Loucy (cell line): Measurements from ENCODE around the gene PIGX.
A peak's percentile ranks its signal among the peaks of the same experiment; 100 is the strongest.

Source experiments
- H2AFZ ChIP-seq: fragments of 200-600 bp; sonication (generic); 2 replicates; pipeline ENCODE4 v1.6.0; 2016; ENCODE audit warnings: antibody characterized with exemption, mild to moderate bottlenecking, low read length, moderate library complexity
- H3F3A ChIP-seq: fragments of 200-600 bp; 2 replicates; pipeline ENCODE4 v1.6.0; 2016; ENCODE audit warnings: antibody characterized with exemption, low read depth, mild to moderate bottlenecking
- H3K27me3 ChIP-seq: fragments of 200-600 bp; sonication (generic); 2 replicates; pipeline ENCODE4 v1.6.1; 2014; ENCODE audit warnings: low read length, mild to moderate bottlenecking; ENCODE audit not compliant: insufficient read depth, poor library complexity, severe bottlenecking
- H3K36me3 ChIP-seq: fragments of 200-600 bp; sonication (generic); 2 replicates; pipeline ENCODE4 v1.6.1; 2016; ENCODE audit warnings: low read length; ENCODE audit not compliant: insufficient read depth
- H3K4me1 ChIP-seq: fragments of 200-600 bp; sonication (generic); 2 replicates; pipeline ENCODE4 v1.5.1; 2014; ENCODE audit warnings: low read length, mild to moderate bottlenecking; ENCODE audit not compliant: insufficient read depth, poor library complexity, severe bottlenecking
- H3K4me2 ChIP-seq: fragments of 200-600 bp; sonication (generic); 2 replicates; pipeline ENCODE4 v1.6.0; 2014; ENCODE audit warnings: antibody characterized with exemption, low read length, low read depth, mild to moderate bottlenecking; ENCODE audit not compliant: poor library complexity, severe bottlenecking
- H3K4me3 ChIP-seq: fragments of 200-600 bp; sonication (generic); 2 replicates; pipeline ENCODE4 v1.5.1; 2014; ENCODE audit warnings: low read length, mild to moderate bottlenecking, mixed read lengths; ENCODE audit not compliant: poor library complexity, severe bottlenecking
- H3K79me2 ChIP-seq: fragments of 200-600 bp; sonication (generic); 2 replicates; pipeline ENCODE4 v1.6.1; 2014; ENCODE audit warnings: low read length; ENCODE audit not compliant: insufficient read depth
- H3K9ac ChIP-seq: fragments of 200-600 bp; sonication (generic); 2 replicates; pipeline ENCODE4 v1.6.0; 2014; ENCODE audit warnings: mild to moderate bottlenecking, low read depth, low read length, moderate library complexity; ENCODE audit not compliant: poor library complexity, severe bottlenecking
- H3K9me2 ChIP-seq: fragments of 200-600 bp; sonication (generic); replicated peaks from 2 replicates; pipeline ENCODE4 v1.6.1; 2016; ENCODE audit warnings: low read depth, low read length, mixed read lengths
- H3K9me3 ChIP-seq: fragments of 200-600 bp; sonication (generic); 2 replicates; pipeline ENCODE4 v1.6.1; 2014; ENCODE audit warnings: mild to moderate bottlenecking, antibody characterized with exemption, low read length, low read depth; ENCODE audit not compliant: insufficient read depth
- H4K20me1 ChIP-seq: fragments of 200-600 bp; sonication (generic); 2 replicates; pipeline ENCODE4 v1.6.0; 2014; ENCODE audit warnings: antibody characterized with exemption, low read length, mild to moderate bottlenecking; ENCODE audit not compliant: insufficient read depth, poor library complexity, severe bottlenecking
- EZH2phosphoT487 ChIP-seq: fragments of 200-600 bp; IDR thresholded peaks from 2 replicates; pipeline ENCODE4 v1.6.1; 2018; ENCODE audit warnings: antibody characterized with exemption, mild to moderate bottlenecking, moderate library complexity, borderline replicate concordance
- TF ChIP-seq, protein P1 (sequence below): fragments of 200-600 bp; sonication (generic); conservative IDR thresholded peaks from 2 replicates; pipeline ENCODE4 v1.5.1; 2014; ENCODE audit warnings: mild to moderate bottlenecking, antibody characterized with exemption, low read length

PIGX gene

DNA sequence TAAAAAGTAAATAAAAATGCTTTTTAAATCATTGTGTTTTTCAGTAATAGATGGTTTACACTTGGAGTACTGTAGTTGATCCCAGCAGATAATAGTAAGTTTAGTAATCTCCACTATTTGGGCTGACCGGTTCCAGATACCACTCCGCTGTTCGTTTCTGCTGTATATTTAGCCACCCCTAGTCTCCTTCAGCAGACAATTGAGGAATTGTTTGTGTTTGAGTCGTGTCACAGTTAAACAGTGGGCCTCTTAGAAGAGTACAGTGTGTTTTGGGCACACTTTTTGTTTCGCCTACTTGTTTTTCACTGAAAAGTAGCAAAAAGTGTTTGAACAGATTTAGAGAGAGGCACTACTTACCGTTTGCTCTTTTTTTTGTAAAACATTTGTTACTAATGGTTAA lies 60.7 kb downstream of the PIGX start:
- peaks cover 92% of the 10 kb centered on the region for H3K79me2 ChIP-seq
- H3K4me2 ChIP-seq = no peak overlapping the region
- no peaks in the 10 kb centered on the region for H3K9me3 ChIP-seq
- H3F3A ChIP-seq = no peaks in the 10 kb centered on the region
- TF ChIP-seq, protein P1, sequence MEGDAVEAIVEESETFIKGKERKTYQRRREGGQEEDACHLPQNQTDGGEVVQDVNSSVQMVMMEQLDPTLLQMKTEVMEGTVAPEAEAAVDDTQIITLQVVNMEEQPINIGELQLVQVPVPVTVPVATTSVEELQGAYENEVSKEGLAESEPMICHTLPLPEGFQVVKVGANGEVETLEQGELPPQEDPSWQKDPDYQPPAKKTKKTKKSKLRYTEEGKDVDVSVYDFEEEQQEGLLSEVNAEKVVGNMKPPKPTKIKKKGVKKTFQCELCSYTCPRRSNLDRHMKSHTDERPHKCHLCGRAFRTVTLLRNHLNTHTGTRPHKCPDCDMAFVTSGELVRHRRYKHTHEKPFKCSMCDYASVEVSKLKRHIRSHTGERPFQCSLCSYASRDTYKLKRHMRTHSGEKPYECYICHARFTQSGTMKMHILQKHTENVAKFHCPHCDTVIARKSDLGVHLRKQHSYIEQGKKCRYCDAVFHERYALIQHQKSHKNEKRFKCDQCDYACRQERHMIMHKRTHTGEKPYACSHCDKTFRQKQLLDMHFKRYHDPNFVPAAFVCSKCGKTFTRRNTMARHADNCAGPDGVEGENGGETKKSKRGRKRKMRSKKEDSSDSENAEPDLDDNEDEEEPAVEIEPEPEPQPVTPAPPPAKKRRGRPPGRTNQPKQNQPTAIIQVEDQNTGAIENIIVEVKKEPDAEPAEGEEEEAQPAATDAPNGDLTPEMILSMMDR = no peak
- TF ChIP-seq EZH2phosphoT487 = no peak
- H3K4me3 ChIP-seq = no peak overlapping the region
- peaks cover 31% of the 10 kb centered on the region for H3K4me1 ChIP-seq
- no peaks in the 10 kb centered on the region for H3K27me3 ChIP-seq
- peaks cover 3% of the 10 kb centered on the region; the same call in 1 of the 2 replicates for H3K36me3 ChIP-seq
- no peak overlapping the region for H2AFZ ChIP-seq
- no peak overlapping the region for H3K9ac ChIP-seq
- no peaks in the 10 kb centered on the region for H3K9me2 ChIP-seq
- peaks cover 77% of the 10 kb centered on the region for H4K20me1 ChIP-seq

DNA sequence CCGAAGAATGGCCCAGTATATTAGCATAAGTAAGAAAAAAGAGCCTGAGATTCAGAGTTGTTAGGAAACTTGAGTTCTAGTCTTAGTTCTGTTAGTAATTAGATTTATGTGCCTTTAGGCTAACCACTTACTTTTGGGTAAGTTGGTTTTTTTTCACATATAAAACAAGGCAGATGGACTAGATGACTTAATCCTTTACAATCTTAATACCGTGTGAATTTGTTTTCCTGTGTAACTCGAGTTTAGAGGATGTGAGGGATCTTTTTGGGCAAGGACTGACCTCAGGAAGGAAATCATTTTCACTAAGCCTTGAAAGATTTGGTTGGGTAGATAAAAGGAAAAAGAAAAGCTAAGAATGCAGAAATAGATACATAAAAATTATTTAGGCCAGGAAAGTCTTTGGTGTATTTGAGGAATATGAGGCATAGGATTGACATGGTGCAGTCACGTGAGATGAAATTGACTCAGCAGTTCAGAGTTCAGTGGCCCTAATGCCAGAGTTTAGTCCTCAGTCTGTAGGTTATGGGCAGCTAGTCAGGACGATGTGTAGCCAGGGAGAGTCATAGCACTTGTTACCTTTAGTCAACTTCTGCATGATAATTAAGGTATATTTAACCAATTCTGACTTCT lies 62.1 kb downstream of the PIGX start:
- no peak for TF ChIP-seq EZH2phosphoT487
- TF ChIP-seq, protein P1 = no peak
- Histone ChIP-seq H4K20me1 (peaks cover 78% of the 10 kb centered on the region), H3K9me2 (no peaks in the 10 kb centered on the region), H3K36me3 (no peaks in the 10 kb centered on the region; the same call in 1 of the 2 replicates), H3K9me3 (no peaks in the 10 kb centered on the region), H3K9ac (no peak overlapping the region), H3K79me2 (peaks cover 94% of the 10 kb centered on the region), H3K27me3 (no peaks in the 10 kb centered on the region), H2AFZ (no peak overlapping the region), H3K4me1 (peaks cover 41% of the 10 kb centered on the region), H3K4me3 (no peak overlapping the region), H3K4me2 (peak overlapping the region; percentile 27), H3F3A (no peaks in the 10 kb centered on the region)

DNA sequence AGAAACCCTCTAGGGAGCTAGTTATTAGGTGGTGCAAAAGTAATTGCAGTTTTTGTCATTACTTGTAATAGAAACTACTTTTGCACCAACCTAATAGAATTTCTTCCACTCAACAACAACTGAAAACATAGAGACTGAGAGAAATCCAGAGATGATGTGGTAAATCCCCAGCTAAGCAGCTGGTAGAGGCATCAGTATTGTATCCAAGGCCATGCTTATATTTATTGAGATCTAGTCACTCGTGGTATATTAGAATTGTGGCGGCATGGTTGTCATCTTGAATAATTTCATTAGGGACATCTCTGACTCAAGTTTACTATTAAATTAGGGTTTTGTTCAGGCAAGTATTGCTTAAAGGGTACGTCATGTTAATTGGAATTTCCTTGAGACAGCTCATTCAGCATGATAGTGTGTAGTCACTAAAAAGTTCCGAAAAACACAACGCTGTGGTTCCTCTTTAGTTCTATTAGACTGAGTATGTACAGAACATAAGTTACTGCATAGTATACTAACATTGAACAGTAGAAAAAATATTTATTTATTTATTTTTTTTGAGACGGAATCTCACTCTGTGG lies 62.8 kb downstream of the PIGX start:
- peaks cover 3% of the 10 kb centered on the region; the same call in 1 of the 2 replicates for H3K9me3 ChIP-seq
- no peak overlapping the region for H3K9ac ChIP-seq
- peaks cover 94% of the 10 kb centered on the region for H3K79me2 ChIP-seq
- H3K27me3 ChIP-seq = no peaks in the 10 kb centered on the region
- peaks cover 85% of the 10 kb centered on the region for H4K20me1 ChIP-seq
- peaks cover 4% of the 10 kb centered on the region; the same call in 1 of the 2 replicates for H3K36me3 ChIP-seq
- peaks cover 41% of the 10 kb centered on the region for H3K4me1 ChIP-seq
- no peak overlapping the region for H3K4me3 ChIP-seq
- no peak overlapping the region for H3K4me2 ChIP-seq
- no peak overlapping the region for H2AFZ ChIP-seq
- no peaks in the 10 kb centered on the region for H3K9me2 ChIP-seq
- no peak for TF ChIP-seq EZH2phosphoT487
- TF ChIP-seq, protein P1 = no peak
- H3F3A ChIP-seq = no peaks in the 10 kb centered on the region
